Left renal pelvis (tissue), 4 donors: ENCODE measurements around the gene FAM131A. TPM values are rescaled to one million over a fixed set of nuclear protein-coding genes. Genes with fewer than 3 reads are reported as not detected.
"Not testable (repeated sequence)": the region's sequence is repeated elsewhere in the genome, so short reads cannot be mapped to it uniquely, and the experiment has no call there.

Source experiments
- DNase-seq, 4 donors: peaks; one replicate each; pipeline ENCODE4 v3.0.0-alpha.2; 2013; ENCODE audit warnings: low read depth in 4 of 4, low spot score in 3 of 4
- polyA plus RNA-seq, 4 donors: library from polyadenylated mRNA; unstranded; fragments of 120-200 nt; gene quantifications; one replicate each; pipeline ENCODE4 v1.2.1, GENCODE V29; 2013; ENCODE audit not compliant: insufficient read length in 4 of 4

Gene FAM131A
- polyA plus RNA-seq, 4 donors, result 9.7 to 13.4 (median 12.2) TPM

GRCh38 chr3:184338511-184338945 lies 1.1 kb downstream of the FAM131A start:
- peak in 3 of 4 donors; percentile 46 to 76 (median 75) for DNase-seq

- no peak for DNase-seq
Observed at GRCh38 chr3:184339001-184339400, 1.6 kb downstream of the FAM131A start.

GRCh38 chr3:184339451-184340135 lies 2.2 kb downstream of the FAM131A start:
- not testable (repeated sequence) for DNase-seq

GRCh38 chr3:184341925-184342324 lies 4.5 kb downstream of the FAM131A start:
- DNase-seq, result no peak

GRCh38 chr3:184343200-184343876 lies 5.9 kb downstream of the FAM131A start:
- no peak for DNase-seq

GRCh38 chr3:184344579-184345316 lies 7.3 kb downstream of the FAM131A start:
- no peak for DNase-seq

- peak in 1 of 4 donors; percentile 31 for DNase-seq
Observed at GRCh38 chr3:184345317-184346144, 8.1 kb downstream of the FAM131A start.

GRCh38 chr3:184346480-184347190 lies 9.2 kb downstream of the FAM131A start:
- DNase-seq, result no peak

- no peak for DNase-seq
Observed at GRCh38 chr3:184347321-184348056, 10.1 kb downstream of the FAM131A start.

- no peak for DNase-seq
Observed at GRCh38 chr3:184348057-184348382, 10.6 kb downstream of the FAM131A start.

- no peak for DNase-seq
Observed at GRCh38 chr3:184349563-184350470, 12.4 kb downstream of the FAM131A start.

- DNase-seq, result no peak
Observed at GRCh38 chr3:184350618-184351017, 13.2 kb downstream of the FAM131A start.

- DNase-seq, result no peak
Observed at GRCh38 chr3:184351511-184352148, 14.2 kb downstream of the FAM131A start.

- no peak for DNase-seq
Observed at GRCh38 chr3:184352149-184352785, 14.9 kb downstream of the FAM131A start.

- DNase-seq, result no peak
Observed at GRCh38 chr3:184352897-184353545, 15.6 kb downstream of the FAM131A start.

GRCh38 chr3:184353546-184353941 lies 16.1 kb downstream of the FAM131A start:
- DNase-seq, result no peak
